ENCODE results near the gene TMBIM1.

Gene TMBIM1

GRCh38 chr2:218281449-218281848, 10.9 kb downstream of the TMBIM1 start:
- Histone ChIP-seq H3K4me1 (ENCODE audit: low read length) (peaks cover 21% of the 10 kb centered on the region), H3K9me2 (replicated peaks; ENCODE audit: insufficient read depth, low read length) (no peaks in the 10 kb centered on the region), H3K79me2 (ENCODE audit: low read length) (peaks cover 64% of the 10 kb centered on the region), H2AFZ (ENCODE audit: low read length) (no peak overlapping the region), H3K4me2 (ENCODE audit: low read depth, low read length) (no peak overlapping the region), H3K4me3 (ENCODE audit: low read length) (no peak overlapping the region), H3K27me3 (replicated peaks; ENCODE audit: insufficient read depth, low read length) (no peaks in the 10 kb centered on the region), H4K20me1 (ENCODE audit: insufficient read depth, low read length) (no peaks in the 10 kb centered on the region), H3K9me3 (replicated peaks; ENCODE audit: insufficient read depth, low read length) (no peaks in the 10 kb centered on the region), H3K36me3 (replicated peaks; ENCODE audit: insufficient read depth, low read length) (0 out of 2 replicates have a peak, but pooled peaks cover 4% of the 10 kb centered on the region), H3K27ac (ENCODE audit: low read length) (no peak overlapping the region), H3F3A (ENCODE audit: insufficient read depth, low read length) (peaks cover 17% of the 10 kb centered on the region), H3K9ac (ENCODE audit: low read length) (no peak overlapping the region)
- no peak for TF ChIP-seq EZH2 (optimal IDR thresholded peaks at IDR 0.05; ENCODE audit: low read depth, low read length)
- no peak for TF ChIP-seq EZH2phosphoT487 (IDR thresholded peaks at IDR 0.05; ENCODE audit: low read length)
- DNase-seq: no peak

- H3K9me3 ChIP-seq (replicated peaks; ENCODE audit: insufficient read depth, low read length): no peaks in the 10 kb centered on the region
- H2AFZ ChIP-seq (ENCODE audit: low read length): no peak overlapping the region
- H3K4me3 ChIP-seq (ENCODE audit: low read length): no peak overlapping the region
- DNase-seq: no peak
- no peak overlapping the region for H3K4me2 ChIP-seq (ENCODE audit: low read depth, low read length)
- no peaks in the 10 kb centered on the region for H3K9me2 ChIP-seq (replicated peaks; ENCODE audit: insufficient read depth, low read length)
- H3K79me2 ChIP-seq (ENCODE audit: low read length): peaks cover 53% of the 10 kb centered on the region
- H3K4me1 ChIP-seq (ENCODE audit: low read length): peaks cover 13% of the 10 kb centered on the region
- H3F3A ChIP-seq (ENCODE audit: insufficient read depth, low read length): peaks cover 6% of the 10 kb centered on the region
- no peak overlapping the region for H3K9ac ChIP-seq (ENCODE audit: low read length)
- no peaks in the 10 kb centered on the region for H3K27me3 ChIP-seq (replicated peaks; ENCODE audit: insufficient read depth, low read length)
- no peak overlapping the region for H3K27ac ChIP-seq (ENCODE audit: low read length)
- no peaks in the 10 kb centered on the region for H4K20me1 ChIP-seq (ENCODE audit: insufficient read depth, low read length)
- 0 out of 2 replicates have a peak, but pooled peaks cover 4% of the 10 kb centered on the region for H3K36me3 ChIP-seq (replicated peaks; ENCODE audit: insufficient read depth, low read length)
- TF ChIP-seq EZH2 (optimal IDR thresholded peaks at IDR 0.05; ENCODE audit: low read depth, low read length) (no peak), EZH2phosphoT487 (IDR thresholded peaks at IDR 0.05; ENCODE audit: low read length) (no peak), CTCF (IDR thresholded peaks at IDR 0.05; ENCODE audit: low read length) (no peak)
Observed at GRCh38 chr2:218280260-218280870, 11.9 kb downstream of the TMBIM1 start.

GRCh38 chr2:218278531-218279360, 13.6 kb downstream of the TMBIM1 start:
- Histone ChIP-seq H3K4me1 (ENCODE audit: low read length) (no peaks in the 10 kb centered on the region; the same call in 1 of the 2 replicates), H3K27ac (ENCODE audit: low read length) (no peak overlapping the region), H3K36me3 (replicated peaks; ENCODE audit: insufficient read depth, low read length) (peaks cover 4% of the 10 kb centered on the region; the same call in 1 of the 2 replicates), H3K9me2 (replicated peaks; ENCODE audit: insufficient read depth, low read length) (no peaks in the 10 kb centered on the region), H3K9ac (ENCODE audit: low read length) (no peak overlapping the region), H3F3A (ENCODE audit: insufficient read depth, low read length) (no peaks in the 10 kb centered on the region), H3K79me2 (ENCODE audit: low read length) (peaks cover 42% of the 10 kb centered on the region), H3K4me3 (ENCODE audit: low read length) (no peak overlapping the region), H2AFZ (ENCODE audit: low read length) (no peak overlapping the region), H3K27me3 (replicated peaks; ENCODE audit: insufficient read depth, low read length) (no peaks in the 10 kb centered on the region), H4K20me1 (ENCODE audit: insufficient read depth, low read length) (no peaks in the 10 kb centered on the region), H3K9me3 (replicated peaks; ENCODE audit: insufficient read depth, low read length) (no peaks in the 10 kb centered on the region), H3K4me2 (ENCODE audit: low read depth, low read length) (no peak overlapping the region)
- TF ChIP-seq CTCF (IDR thresholded peaks at IDR 0.05; ENCODE audit: low read length): no peak
- TF ChIP-seq EZH2 (optimal IDR thresholded peaks at IDR 0.05; ENCODE audit: low read depth, low read length): no peak
- no peak for TF ChIP-seq EZH2phosphoT487 (IDR thresholded peaks at IDR 0.05; ENCODE audit: low read length)
- DNase-seq: no peak

Measured in MM.1S (cell line).